Measurements from ENCODE around the gene ZMYND8.

DNA sequence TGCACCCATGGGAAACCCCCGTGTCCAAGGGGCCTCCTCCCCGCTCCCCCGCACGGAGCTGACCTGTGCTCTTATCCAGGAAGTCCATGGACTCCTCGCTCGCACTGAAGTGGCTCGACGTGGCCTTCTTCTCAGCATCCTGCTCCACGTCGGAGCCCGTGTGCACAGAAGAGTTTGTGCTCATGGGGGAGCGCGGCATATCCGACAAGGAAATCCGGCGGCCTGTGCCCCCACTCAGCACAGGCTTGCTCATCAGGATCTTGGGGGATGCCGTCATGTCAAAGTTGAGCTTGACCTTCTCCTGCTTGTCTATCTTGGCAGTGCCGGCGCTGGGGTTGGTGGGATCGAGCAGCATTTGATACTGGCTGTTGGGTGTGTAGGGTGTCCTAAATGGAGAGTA, 80.2 kb downstream of the ZMYND8 start:
- TF ChIP-seq CTCF (IDR thresholded peaks at IDR 0.05), result no peak
- TF ChIP-seq POLR2A (IDR thresholded peaks at IDR 0.05), result no peak
